CD4-positive, alpha-beta T cell treated with Interferon alpha-2 for 1 hour (primary cell): Measurements from ENCODE around the gene TSC2.
A peak's percentile ranks its signal among the peaks of the same experiment; 100 is the strongest.
"Not testable (repeated sequence)": the region's sequence is repeated elsewhere in the genome, so short reads cannot be mapped to it uniquely, and the experiment has no call there.

Experiments
- DNase-seq, 2 donors: peaks; one replicate each; pipeline ENCODE4 v3.0.0-alpha.2; 2020 to 2022

TSC2 gene

DNA sequence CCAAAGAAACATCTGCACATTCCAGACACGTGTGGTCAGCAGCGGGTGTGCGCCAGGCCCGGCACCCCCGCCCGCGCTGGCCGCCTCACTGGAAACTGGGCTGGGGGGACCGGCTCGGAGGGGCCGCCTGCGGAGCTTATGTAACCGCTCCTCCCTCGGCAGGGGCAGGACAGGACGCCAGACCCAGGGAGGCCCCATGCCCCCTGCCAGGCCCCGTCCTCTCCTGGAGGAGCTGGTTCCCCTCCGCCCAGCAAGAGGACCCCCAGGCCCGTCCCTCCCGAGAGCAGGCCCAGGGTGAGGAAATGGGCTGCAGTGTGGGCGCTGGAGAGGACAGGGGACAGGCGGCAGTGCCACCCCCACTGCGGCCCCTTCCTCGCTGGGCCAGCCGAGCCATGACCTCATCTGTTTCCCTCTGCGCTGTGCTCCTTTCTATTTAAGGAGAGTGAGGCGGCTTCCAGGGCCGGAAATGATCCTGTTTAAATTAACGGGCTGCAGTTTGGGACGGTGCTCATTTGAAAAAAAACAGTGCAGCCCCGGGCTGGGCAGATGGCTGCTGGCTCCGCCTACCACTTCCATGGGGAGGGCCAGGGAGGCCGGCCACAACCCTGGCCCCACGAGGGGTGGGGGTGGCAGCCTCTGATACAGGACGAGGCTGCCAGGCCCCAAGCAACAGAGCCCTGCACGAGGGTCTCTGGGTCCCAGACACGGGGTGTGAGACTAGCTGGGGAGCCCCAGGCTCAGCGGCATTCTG lies 77.1 kb downstream of the TSC2 start:
- not testable (repeated sequence) for DNase-seq

DNA sequence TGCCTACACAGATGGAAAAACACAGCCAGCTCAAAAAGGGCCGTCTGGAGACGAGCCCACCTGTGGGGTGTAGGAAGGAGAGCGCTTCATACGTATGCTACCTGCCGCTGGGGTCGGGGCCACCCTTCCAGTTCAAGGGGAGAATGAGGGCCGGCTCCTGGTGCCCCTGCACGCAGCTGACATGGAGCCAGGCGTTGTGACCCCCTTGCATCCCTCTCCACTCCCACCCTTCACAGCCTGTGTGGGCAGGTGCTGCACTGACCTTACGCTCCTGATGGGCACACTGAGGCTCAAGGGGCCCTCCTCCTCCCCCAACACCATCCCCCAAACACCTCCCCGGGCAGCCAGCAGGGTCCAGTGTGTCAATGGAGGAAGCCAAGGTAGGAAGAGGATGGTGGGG lies 77.8 kb downstream of the TSC2 start:
- DNase-seq: not testable (repeated sequence)

- DNase-seq: not testable (repeated sequence)
These were observed 78.5 kb downstream of the TSC2 start for GRCh38 chr16:2126161-2126743.

DNA sequence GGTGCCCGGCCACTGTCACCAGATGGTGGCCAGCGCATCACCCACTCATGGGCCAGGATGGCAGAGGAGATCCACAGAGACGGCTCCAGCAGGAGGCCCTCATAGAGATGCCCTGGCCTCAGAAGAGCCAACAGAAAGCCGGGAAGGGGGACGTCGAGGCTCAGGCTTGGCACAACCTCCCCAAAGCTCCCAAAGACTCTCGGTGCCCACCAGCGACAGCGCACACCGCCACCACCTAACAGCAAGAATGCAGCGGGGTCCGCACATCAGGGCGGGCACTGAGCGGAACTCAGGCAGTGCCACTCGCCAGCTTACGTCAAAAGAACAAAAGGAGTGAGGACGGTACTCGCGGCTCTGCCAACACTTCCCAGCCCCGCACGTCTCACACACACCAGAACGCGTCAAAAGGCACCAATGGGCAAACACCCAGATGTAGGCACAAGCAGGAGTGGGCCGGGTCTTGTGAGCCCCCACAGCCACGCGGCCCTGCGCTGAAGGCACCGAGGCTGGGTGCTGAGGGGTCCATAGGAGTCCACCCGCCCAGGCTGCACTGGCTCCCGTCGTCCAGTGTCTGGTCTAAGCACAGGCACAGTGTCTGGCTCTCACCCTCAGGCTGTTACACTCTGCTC lies 79.3 kb downstream of the TSC2 start:
- DNase-seq: not testable (repeated sequence)

DNA sequence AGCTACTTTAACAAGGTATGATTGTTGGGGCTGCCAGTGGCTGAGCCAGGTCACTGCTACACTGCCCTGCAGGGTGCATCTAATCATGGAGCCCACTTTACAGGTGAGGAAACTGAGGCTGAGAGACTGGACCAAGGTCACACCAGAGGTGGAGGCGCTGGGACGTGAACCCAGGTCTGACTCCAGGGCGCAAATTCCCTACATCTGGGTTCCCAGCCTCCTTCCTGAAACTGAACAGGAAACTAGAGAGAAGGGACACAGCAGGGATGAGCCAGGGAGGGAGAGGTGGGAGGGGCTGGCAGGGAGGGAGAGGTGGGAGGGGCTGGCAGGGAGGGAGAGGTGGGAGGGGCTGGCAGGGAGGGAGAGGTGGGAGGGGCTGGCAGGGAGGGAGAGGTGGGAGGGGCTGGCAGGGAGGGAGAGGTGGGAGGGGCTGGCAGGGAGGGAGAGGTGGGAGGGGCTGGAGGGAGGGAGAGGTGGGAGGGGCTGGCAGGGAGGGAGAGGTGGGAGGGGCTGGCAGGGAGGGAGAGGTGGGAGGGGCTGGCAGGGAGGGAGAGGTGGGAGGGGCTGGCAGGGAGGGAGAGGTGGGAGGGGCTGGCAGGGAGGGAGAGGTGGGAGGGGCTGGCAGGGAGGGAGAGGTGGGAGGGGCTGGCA lies 80.0 kb downstream of the TSC2 start:
- DNase-seq: peak; percentile 41 to 55

DNA sequence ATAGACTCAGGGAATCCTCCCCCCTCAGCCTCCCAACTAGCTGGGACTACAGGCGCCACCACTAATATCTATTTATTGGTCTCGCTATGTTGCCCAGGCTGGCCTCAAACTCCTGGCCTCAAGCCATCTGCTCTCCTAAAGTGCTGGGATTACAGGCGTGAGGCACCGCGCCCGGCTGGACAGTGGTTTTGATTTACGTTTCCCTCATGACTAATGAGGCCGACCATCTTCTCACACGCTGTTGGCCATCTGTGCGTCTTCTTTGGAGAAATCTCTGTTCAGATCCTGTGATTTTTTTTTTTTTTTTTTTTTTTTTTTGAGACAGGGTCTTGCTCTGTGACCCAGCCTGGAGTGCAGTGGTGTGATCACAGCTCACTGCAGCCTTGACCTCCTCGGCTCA lies 81.5 kb downstream of the TSC2 start:
- not testable (repeated sequence) for DNase-seq

GRCh38 chr16:2129890-2130447 lies 82.2 kb downstream of the TSC2 start:
- DNase-seq: not testable (repeated sequence)

DNA sequence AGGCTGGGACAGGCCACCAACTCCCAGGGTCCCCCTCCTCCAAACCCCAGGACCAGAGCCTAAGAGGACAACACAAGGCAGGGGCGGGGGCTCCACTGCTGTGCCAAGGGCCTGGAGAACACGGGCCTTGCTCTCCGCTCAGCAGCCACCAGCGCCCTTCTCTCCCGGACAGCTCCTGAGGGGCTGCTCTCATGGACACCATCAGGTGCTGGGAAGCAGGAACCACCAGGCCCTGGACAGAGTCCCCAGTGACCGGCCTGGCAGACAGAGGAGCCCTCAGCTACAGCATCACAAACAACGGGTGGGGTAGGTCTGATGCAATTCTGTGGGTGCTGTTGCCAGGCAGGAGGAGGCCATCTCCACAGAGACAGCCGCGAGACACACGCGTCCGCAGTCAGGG lies 86.0 kb downstream of the TSC2 start:
- DNase-seq: not testable (repeated sequence)

GRCh38 chr16:2135071-2135470 lies 87.3 kb downstream of the TSC2 start:
- not testable (repeated sequence) for DNase-seq

DNA sequence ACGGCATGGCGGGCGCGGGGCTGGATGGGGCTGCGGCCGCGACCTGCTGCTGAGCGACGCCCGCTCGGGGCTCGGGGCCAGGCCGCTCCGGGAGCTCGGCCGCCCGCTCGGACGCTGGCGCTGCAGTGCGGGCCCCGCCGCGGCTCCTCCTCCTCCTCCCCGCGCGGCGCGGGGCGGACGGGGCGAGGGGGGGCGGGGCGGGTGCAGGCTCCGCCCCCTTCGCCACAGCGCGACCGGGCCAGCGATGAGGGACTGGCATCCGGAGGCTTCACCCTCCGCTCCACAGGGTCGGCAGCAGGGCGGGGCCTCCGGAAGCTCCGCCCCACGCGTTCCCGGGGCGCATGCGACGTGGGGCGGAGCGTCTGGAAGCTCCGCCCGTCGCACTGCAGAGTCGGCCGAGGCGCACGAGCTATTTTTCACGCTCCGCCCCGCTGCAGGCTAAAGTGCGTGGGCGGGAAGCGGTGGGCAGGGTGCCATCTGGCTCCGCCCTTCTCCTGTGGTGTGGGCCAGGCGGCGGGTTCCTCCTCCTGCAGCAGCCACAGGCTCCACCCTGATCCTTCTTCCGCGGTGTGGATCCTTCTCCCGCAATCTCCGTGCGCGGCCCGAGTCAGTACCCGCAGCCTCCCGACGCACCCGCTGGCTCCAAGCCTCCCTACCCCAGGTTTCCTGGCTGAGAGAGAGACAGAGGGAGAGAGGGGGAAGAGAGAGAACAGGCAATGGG lies 88.1 kb downstream of the TSC2 start, which contains the start of gene PKD1:
PKD1 (minus strand) TSS at position 129 of the 721 bp plus-strand sequence. CDS start 209 bp downstream, outside the sequence.
- peak; percentile 99 for DNase-seq
